IMR-90 (cell line): ENCODE results near the gene DOK1.

Experiments
- BHLHE40 ChIP-seq: fragments of 150-350 bp; IDR thresholded peaks from 2 replicates; pipeline ENCODE4 v1.6.1; 2016; ENCODE audit warnings: mild to moderate bottlenecking, low read depth, low read length
- CTCF ChIP-seq: conservative IDR thresholded peaks from 2 replicates; pipeline ENCODE4 v1.5.1; 2012; ENCODE audit warnings: mild to moderate bottlenecking, low read depth, low read length, improper control_type of control experiment
- RCOR1 ChIP-seq: IDR thresholded peaks from 2 replicates; pipeline ENCODE4 v1.6.1; 2012; ENCODE audit warnings: mild to moderate bottlenecking, low read length, improper control_type of control experiment; ENCODE audit not compliant: insufficient replicate concordance

- no peak for TF ChIP-seq CTCF
- TF ChIP-seq RCOR1: no peak
- no peak for TF ChIP-seq BHLHE40
Measured at GRCh38 chr2:74569686-74570085, 15.2 kb downstream of the DOK1 start.
